Activated T-helper 2 cell treated with anti-CD3 and anti-CD28 coated beads, Interferon-gamma antibody, Interleukin-2, Interleukin-4, amounts not matched to agents 10 μg/mL and 5 μg/mL and 100 μg/mL, durations not matched to agents 14 hours and 24 hours and 36 hours (primary cell): ENCODE data around the gene NDRG2. TPM values are rescaled to one million over a fixed set of nuclear protein-coding genes. Genes with fewer than 3 reads are reported as not detected.

Experiments
- DNase-seq: peaks from one replicate; pipeline ENCODE4 v3.0.0; 2021; ENCODE audit warnings: low spot score
- H3K27ac Mint-ChIP-seq: one replicate; pipeline ENCODE4 v1.8.0; 2021; ENCODE audit warnings: mixed read lengths
- H3K27me3 Mint-ChIP-seq: one replicate; pipeline ENCODE4 v1.8.0; 2021; ENCODE audit warnings: low read depth, mixed read lengths
- H3K36me3 Mint-ChIP-seq: one replicate; pipeline ENCODE4 v1.8.0; 2021; ENCODE audit warnings: low read depth, mixed read lengths
- H3K4me1 Mint-ChIP-seq: one replicate; pipeline ENCODE4 v1.8.0; 2021; ENCODE audit warnings: low read depth, mixed read lengths
- H3K4me3 Mint-ChIP-seq: one replicate; pipeline ENCODE4 v1.8.0; 2021; ENCODE audit warnings: low read depth, mild to moderate bottlenecking, moderate library complexity, mixed read lengths
- H3K9me3 Mint-ChIP-seq: one replicate; pipeline ENCODE4 v1.8.0; 2021; ENCODE audit warnings: mixed read lengths
- intact Hi-C: fragments of 100-400 bp; cut with micrococcal nuclease; formaldehyde crosslinking; loops from one replicate; pipeline ENCODE4 v1.15.1; 2023
- total RNA-seq: library from RNA; stranded (reverse); gene quantifications from 2 replicates; pipeline ENCODE4 v1.2.3, GENCODE V29; 2022

Gene NDRG2
- total RNA-seq, 1 donor from 2014 or later: 1.8 TPM

GRCh38 chr14:21061347-21061668 is 36.4 kb upstream of the NDRG2 start:
- no peak for DNase-seq
- H3K27me3 Mint-ChIP-seq: peaks cover 37% of the 10 kb centered on the region

DNA sequence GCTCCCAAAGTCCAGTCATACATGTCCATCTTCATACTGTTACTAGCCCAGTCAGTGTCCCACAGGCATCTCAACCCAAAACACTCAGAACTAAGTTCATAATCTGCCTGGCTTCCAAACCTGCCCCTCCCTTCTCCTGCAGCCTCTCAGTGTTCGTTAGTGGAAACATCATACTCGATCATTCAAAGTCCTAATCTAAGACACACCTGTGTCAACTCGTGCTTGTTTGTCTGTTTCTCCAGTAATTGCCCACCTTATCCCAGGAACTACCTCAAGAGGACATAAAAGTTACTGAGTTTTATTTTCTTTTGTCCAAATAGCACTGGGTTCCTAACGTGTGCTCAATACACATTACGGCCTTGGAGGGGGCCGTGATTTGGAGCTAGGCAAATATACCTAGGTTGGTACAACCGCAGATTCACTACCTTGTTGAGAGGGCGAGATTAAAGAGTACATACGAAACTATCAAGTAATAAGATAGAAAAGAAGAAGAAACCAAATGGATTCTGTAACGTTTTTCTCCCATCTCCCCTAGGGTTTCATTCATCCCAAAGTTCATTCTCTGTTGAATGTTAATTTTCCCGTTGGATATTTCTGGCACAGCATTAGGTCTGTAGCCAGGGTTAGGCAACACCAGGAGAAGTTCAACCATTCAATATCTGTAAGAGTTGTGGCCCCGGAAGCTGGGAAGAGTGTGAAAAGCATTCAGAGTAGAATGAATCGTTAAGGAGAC is 35.9 kb upstream of the NDRG2 start:
- H3K4me3 Mint-ChIP-seq: no peak overlapping the region
- H3K27ac Mint-ChIP-seq: no peak overlapping the region
- intact Hi-C loops: no loop called here
- peaks cover 34% of the 10 kb centered on the region for H3K27me3 Mint-ChIP-seq
- no peak for DNase-seq
- no peaks in the 10 kb centered on the region for H3K9me3 Mint-ChIP-seq
- H3K4me1 Mint-ChIP-seq: no peaks in the 10 kb centered on the region
- H3K36me3 Mint-ChIP-seq: no peaks in the 10 kb centered on the region

More at GRCh38 chr14:21061347-21061668, 36.4 kb upstream of the NDRG2 start:
- no peaks in the 10 kb centered on the region for H3K9me3 Mint-ChIP-seq
- no peaks in the 10 kb centered on the region for H3K4me1 Mint-ChIP-seq
- no peak overlapping the region for H3K27ac Mint-ChIP-seq
- H3K36me3 Mint-ChIP-seq: no peaks in the 10 kb centered on the region
- no peak overlapping the region for H3K4me3 Mint-ChIP-seq
- intact Hi-C loops: no loop called here

DNA sequence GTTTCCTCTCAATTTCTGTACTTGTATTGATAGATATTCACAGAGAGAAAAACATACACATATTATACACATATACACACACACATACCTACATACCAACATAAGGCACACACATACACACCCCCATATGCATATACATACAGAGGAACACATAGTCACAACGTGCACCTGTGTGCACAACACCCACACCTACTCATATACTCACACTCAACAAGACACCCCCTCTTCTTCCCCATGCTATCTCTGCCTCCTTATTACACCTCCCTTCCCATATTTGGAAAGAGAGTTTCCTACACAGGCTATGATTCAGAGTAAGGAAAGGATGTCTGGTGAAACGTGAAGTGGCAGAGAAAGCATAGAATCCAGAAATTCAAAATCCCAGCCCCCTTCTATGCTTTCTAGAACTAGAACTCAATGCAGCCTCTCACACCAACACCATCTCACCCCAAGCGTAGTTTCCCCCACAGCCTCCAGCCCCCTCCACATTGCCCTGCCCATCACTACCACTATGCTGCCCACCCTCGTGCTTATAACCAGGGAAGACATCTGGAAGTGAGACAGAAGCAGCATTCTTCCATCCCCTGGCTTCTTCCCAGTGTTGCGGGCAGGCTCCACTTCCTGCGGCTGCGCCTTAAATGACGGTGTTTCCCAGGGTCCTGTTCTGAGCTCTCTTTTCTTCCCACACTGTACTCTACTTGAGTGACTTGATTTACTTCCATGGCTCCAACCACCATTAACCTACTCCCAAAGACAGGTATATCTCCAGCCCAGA is 35.2 kb upstream of the NDRG2 start:
- DNase-seq: no peak
- intact Hi-C loops: no loop called here
- Mint-ChIP-seq H3K4me3 (no peak overlapping the region), H3K4me1 (no peaks in the 10 kb centered on the region), H3K27me3 (peaks cover 27% of the 10 kb centered on the region), H3K36me3 (no peaks in the 10 kb centered on the region), H3K9me3 (no peaks in the 10 kb centered on the region), H3K27ac (no peak overlapping the region)

- intact Hi-C loops: no loop called here
- no peaks in the 10 kb centered on the region for H3K36me3 Mint-ChIP-seq
- H3K9me3 Mint-ChIP-seq: no peaks in the 10 kb centered on the region
- no peak overlapping the region for H3K27ac Mint-ChIP-seq
- no peak overlapping the region for H3K4me3 Mint-ChIP-seq
- peaks cover 26% of the 10 kb centered on the region for H3K27me3 Mint-ChIP-seq
- no peak for DNase-seq
- no peaks in the 10 kb centered on the region for H3K4me1 Mint-ChIP-seq
Measured at GRCh38 chr14:21058903-21059302, 34.0 kb upstream of the NDRG2 start.

DNA sequence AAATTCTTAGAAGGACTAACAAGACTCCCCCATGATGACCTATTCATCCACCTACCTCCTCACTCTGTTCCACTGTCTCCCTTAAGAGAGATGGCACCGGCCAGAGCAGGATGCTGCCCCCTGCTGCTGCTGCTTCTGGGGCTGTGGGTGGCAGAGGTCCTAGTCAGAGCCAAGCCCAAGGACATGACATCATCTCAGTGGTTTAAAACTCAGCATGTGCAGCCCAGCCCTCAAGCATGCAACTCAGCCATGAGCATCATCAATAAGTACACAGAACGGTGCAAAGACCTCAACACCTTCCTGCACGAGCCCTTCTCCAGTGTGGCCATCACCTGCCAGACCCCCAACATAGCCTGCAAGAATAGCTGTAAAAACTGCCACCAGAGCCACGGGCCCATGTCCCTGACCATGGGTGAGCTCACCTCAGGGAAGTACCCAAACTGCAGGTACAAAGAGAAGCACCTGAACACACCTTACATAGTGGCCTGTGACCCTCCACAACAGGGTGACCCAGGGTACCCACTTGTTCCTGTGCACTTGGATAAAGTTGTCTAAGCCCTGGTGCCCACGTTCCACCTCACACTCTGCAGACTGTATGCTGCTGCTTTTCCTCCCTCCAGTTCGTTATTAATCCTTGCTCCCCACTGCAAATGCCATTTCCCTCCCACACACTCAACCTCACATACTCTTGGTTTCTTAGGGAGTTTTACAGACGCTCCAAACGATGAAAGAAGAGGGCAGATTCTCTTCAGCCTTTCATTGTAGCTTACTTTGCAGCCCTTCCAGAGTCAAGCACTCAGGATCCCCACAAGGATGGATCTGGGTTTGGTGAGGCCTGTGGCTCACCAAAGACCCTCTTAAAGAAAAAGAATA is 33.2 kb upstream of the NDRG2 start, which contains the start of gene RNASE8:
RNASE8 (plus strand) TSS at position 20 of the 873 bp plus-strand sequence; CDS start at position 91, 71 bp downstream.
- peaks cover 19% of the 10 kb centered on the region for H3K27me3 Mint-ChIP-seq
- no peak for DNase-seq
- H3K9me3 Mint-ChIP-seq: no peaks in the 10 kb centered on the region
- H3K36me3 Mint-ChIP-seq: no peaks in the 10 kb centered on the region
- H3K27ac Mint-ChIP-seq: no peak within 1 kb of the TSS
- intact Hi-C loops: no loop called here
- no peak within 1 kb of the TSS for H3K4me3 Mint-ChIP-seq
- no peaks in the 10 kb centered on the region for H3K4me1 Mint-ChIP-seq

- no peak for DNase-seq
- intact Hi-C loops: no loop called here
- Mint-ChIP-seq H3K27ac (no peak overlapping the region), H3K36me3 (no peaks in the 10 kb centered on the region), H3K9me3 (no peaks in the 10 kb centered on the region), H3K4me3 (no peak overlapping the region), H3K4me1 (no peaks in the 10 kb centered on the region), H3K27me3 (peaks cover 14% of the 10 kb centered on the region)
Measured at GRCh38 chr14:21056520-21057163, 31.8 kb upstream of the NDRG2 start.

DNA sequence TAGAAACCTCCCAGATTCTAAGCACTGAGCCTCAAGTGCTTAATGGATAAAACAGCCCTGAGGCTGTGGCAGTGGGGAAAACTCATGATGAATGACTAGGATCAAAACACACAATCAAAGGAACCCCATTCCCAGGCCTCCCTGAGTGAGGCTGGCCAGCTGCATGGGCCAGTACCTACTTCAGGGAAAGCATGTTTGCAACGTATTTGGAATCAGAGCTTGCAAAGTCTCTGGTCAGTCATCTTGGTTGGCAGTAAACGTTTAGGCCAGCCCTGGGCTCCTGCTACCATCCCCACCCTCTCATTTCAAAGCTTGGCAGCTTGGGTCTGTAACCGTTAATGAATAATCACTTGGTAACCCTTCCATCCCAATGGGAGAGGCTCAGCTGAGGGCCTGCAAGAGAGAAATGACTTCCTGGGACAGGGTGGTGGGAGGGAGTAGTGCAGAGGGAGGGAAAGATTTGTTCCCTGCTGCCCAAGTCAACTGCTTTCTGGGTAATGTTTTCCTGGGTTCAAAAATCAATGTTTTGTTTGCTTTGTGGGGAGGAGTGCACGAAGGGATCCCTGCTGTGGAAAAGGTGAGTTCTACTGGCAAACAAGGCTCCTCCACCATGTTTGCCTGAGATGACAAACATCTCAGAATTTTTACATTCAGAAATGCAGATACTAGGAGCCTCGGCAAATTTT is 30.7 kb upstream of the NDRG2 start:
- Mint-ChIP-seq H3K27ac (no peak overlapping the region), H3K4me1 (no peaks in the 10 kb centered on the region), H3K9me3 (no peaks in the 10 kb centered on the region), H3K4me3 (no peak overlapping the region), H3K36me3 (no peaks in the 10 kb centered on the region), H3K27me3 (peaks cover 5% of the 10 kb centered on the region)
- no peak for DNase-seq
- intact Hi-C loops: no loop called here

GRCh38 chr14:21054768-21055145 is 29.9 kb upstream of the NDRG2 start:
- Mint-ChIP-seq H3K9me3 (no peaks in the 10 kb centered on the region), H3K27ac (no peak overlapping the region), H3K4me1 (no peaks in the 10 kb centered on the region)

GRCh38 chr14:21054123-21054767 is 29.4 kb upstream of the NDRG2 start:
- intact Hi-C loops: no loop called here
- DNase-seq: no peak
- Mint-ChIP-seq H3K27ac (no peak overlapping the region), H3K9me3 (no peaks in the 10 kb centered on the region), H3K4me1 (peaks cover 2% of the 10 kb centered on the region), H3K36me3 (no peaks in the 10 kb centered on the region), H3K4me3 (no peak overlapping the region), H3K27me3 (peaks cover 8% of the 10 kb centered on the region)

More at GRCh38 chr14:21054768-21055145, 29.9 kb upstream of the NDRG2 start:
- no peak for DNase-seq
- Mint-ChIP-seq H3K4me3 (no peak overlapping the region), H3K36me3 (no peaks in the 10 kb centered on the region), H3K27me3 (peaks cover 6% of the 10 kb centered on the region)
- intact Hi-C loops: no loop called here

GRCh38 chr14:21053184-21054122 is 28.6 kb upstream of the NDRG2 start:
- Mint-ChIP-seq H3K27me3 (peaks cover 14% of the 10 kb centered on the region), H3K27ac (no peak overlapping the region), H3K4me3 (no peak overlapping the region), H3K4me1 (peaks cover 2% of the 10 kb centered on the region), H3K36me3 (no peaks in the 10 kb centered on the region), H3K9me3 (no peaks in the 10 kb centered on the region)
- no peak for DNase-seq
- intact Hi-C loops: no loop called here

DNA sequence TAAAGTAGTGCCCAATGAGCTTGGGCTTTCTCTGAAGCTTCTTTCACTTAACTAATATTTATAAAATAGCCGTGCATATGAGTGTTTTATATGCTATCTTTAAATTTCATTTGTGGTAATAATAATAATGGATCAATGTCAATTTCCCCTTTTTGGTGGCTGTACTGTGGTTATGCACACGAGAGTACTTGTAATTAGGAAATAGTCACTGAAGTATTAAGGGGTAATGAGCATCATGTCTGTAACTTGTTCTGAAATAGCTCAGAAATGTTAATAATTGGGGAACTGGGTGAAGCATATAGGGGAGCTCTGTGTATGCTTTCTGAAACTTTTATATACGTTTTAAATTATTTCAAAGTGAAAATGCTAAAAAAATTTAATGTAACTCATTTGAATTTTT is 25.7 kb upstream of the NDRG2 start:
- H3K27me3 Mint-ChIP-seq: peaks cover 16% of the 10 kb centered on the region
- H3K36me3 Mint-ChIP-seq: no peaks in the 10 kb centered on the region
- H3K4me3 Mint-ChIP-seq: no peak overlapping the region
- H3K27ac Mint-ChIP-seq: no peak overlapping the region
- intact Hi-C loops: no loop called here
- H3K4me1 Mint-ChIP-seq: peaks cover 2% of the 10 kb centered on the region
- no peaks in the 10 kb centered on the region for H3K9me3 Mint-ChIP-seq
- no peak for DNase-seq
